GM21367 (cell line): Measurements from ENCODE around the gene NEK6.

Source experiments
- ATAC-seq: cut with Tn5 transposase; IDR thresholded peaks from one replicate; pipeline ENCODE4 v1.9.1; 2021; ENCODE audit not compliant: unreplicated experiment

Gene NEK6

GRCh38 chr9:124313940-124314339 is 56.2 kb downstream of the NEK6 start:
- ATAC-seq, result no peak

GRCh38 chr9:124315882-124316281 is 58.1 kb downstream of the NEK6 start:
- no peak for ATAC-seq

GRCh38 chr9:124320062-124320973 is 62.6 kb downstream of the NEK6 start:
- ATAC-seq, result no peak

DNA sequence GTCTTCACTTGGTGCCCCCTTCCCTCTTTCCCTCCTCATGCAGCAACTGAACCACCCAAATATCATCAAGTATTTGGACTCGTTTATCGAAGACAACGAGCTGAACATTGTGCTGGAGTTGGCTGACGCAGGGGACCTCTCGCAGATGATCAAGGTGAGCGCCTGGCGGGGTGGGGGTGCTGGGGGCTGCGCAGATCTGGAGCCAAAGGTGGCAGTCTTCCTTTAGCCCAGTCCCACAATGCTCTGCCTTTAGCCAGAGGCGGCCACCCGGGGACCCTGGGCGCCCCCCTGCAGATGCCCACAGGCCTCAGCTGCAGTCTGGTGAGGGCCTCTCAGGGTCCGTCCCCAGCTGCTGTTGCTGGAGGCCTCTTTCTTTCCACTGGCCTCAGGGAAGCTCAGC is 63.7 kb downstream of the NEK6 start:
- ATAC-seq, result no peak

DNA sequence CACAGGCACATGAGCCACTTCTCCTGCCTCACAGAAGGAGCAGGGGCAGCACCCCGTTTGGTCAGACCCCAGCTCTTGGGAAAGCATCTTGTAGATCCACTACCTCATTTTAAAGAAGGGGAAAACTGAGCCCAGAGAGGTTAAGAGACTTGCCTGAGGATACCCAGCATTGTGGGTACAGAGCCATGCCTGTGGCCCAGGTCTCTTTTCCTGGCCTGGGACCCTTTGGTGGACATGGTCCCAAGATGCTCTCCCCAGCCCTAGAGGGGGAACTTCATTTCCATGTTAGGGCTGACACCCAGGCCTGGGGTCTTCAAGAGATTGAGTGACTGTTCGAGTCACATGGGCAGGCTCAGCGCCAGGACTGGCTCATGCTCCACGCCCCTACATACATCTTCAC is 64.2 kb downstream of the NEK6 start:
- ATAC-seq, result no peak

DNA sequence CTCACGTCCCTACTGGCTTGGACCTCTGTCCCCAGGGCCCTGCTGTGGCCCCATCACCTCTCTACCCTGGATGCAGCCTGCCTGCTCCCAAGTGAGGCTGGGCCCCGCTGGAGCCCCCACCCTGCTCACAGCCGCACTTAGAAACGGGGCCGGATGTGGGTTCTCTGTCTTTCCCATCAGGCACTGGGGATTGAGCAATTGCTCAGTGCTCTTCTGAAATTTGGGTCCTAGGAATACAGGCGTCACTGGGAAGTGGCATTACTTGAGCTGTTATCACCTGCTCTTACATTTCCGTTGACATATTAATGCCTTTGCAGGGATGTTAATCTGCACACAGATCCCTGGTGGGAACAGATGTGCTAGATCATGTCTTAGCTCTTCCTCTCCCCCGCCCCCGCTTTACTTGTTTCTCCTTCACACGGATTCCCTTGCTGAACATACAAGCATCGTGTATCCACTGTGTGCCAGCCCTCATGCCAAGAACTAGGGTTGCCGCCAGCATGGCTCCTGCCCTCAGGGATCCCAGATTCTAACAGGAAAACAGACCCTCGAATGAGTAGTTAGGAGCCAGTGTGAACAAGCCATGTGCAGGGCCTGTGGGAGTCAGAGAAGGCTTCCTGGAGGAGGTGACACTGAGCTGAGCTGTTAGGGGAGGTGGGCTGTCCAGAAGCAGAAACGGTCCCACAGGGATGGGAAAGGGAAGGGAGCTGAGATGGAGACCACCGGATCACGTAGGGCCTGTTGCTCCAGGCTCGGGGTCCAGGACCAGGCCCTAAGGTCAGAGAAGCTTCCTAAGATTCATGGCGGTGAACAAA is 65.1 kb downstream of the NEK6 start:
- ATAC-seq, result no peak

GRCh38 chr9:124323904-124324303 is 66.2 kb downstream of the NEK6 start:
- no peak for ATAC-seq

DNA sequence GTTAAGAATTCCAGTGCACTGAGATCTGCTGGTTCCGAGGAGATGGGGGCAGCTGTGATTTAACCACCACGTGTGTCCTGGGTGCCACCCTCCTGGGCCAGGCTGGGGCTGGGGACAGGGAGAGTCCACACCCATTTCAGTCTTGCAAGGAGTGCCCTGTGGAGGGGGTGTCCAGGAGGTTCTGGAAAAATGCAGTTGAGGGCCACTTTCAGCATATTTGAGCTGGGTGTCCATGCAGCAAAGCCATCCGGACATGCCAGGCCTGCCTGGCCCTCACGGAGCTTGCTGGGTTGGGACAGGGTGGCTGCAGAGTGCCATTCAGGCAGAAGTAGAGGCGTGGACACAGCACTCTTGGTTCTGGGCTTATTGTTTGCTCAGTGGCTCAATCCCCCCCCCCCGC is 68.1 kb downstream of the NEK6 start:
- no peak for ATAC-seq

DNA sequence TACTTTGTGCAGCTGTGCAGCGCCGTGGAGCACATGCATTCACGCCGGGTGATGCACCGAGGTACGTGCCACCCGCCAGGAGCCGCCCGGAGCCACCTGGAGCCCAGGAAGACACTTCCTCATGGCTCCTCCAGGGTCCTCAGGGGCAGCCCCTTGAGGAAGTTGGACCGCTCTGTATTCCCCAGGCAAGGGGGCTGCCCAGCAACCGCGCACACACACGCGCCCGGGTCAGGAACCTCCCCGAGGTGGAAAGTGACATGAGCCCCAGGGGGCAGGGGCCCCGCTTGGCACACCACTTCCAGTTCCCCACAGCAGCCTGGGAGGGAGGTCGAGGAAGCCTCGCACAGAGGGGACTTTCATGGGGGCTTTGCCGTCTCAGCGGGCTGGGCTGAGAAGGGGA is 68.6 kb downstream of the NEK6 start:
- ATAC-seq, result no peak

GRCh38 chr9:124327491-124327890 is 69.7 kb downstream of the NEK6 start:
- ATAC-seq, result no peak

- ATAC-seq, result no peak
These were observed 70.5 kb downstream of the NEK6 start for GRCh38 chr9:124328285-124328684.

GRCh38 chr9:124329206-124329792 is 71.5 kb downstream of the NEK6 start:
- no peak for ATAC-seq

DNA sequence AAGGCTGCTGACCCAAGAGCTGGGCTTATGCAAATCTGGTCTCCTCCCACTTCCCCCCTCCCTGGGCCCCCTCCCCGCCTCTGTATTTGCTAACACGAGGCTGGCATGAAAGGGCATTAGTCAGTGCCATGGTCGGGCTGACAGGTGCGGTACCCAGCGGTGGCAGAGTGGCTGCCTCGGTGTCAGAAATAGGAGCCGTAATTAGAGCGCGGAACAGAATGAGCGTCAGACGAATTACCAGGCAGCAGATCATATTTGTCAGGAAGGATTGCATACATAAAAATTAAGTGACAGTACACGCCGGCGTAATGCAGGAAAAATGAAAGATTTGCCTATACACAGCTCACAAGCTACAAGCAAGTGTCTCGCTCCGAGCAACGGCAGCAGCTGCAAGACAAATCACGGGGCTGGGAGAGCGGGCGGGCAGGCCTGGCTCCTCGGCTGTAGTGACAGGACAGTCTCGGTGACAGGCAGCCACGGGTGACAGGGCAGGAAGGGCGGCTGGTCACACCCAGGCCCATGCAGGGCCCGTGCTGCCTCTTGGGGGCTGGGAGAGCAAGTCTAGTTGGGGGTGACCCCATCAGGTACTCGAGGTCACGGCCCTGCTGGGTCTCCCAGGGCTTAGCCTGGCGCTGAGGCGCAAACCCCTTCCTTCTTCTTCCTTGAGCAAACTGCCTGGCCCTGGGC is 72.4 kb downstream of the NEK6 start:
- ATAC-seq, result no peak

DNA sequence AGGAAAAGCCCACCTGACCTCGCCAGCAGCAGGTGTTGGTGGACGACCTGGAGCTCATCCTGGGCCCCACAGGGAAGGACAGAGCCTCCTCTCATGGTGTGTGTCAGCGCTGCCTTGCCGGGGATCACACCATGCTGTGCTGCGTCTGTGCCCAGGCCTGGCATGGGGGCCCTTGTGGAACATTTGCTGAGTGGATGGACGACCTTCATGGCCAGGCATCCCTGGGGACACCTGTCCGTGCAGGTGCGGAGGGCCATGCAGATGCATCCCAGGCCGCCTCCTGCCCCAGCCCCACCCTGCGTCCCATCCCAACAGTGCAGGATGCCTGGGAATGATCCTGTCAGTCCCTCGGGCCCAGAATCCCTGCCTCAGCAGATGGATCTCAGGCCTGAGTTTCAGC is 73.8 kb downstream of the NEK6 start:
- ATAC-seq, result no peak

- ATAC-seq, result no peak
These were observed 74.8 kb downstream of the NEK6 start for GRCh38 chr9:124332361-124333202.

DNA sequence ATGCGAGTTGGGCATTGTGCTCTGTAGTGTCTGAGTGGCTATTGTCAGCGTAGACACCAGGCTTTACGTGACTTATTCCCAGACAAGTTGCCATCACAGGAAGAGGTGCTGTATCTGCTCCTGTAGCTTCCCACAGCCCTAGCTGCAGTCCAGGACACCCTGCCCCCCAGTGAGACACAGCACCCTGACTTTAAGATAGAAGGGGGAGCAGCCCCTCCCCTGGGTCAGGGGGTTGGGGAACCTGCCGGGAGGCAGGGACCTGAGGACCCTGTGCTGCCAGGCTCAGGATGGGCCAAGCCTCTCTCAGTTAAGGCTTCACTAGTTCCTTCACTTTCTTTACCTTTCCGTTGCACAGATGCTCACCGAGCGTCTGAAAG is 75.4 kb downstream of the NEK6 start:
- ATAC-seq, result no peak

- ATAC-seq, result no peak
These were observed 77.0 kb downstream of the NEK6 start for GRCh38 chr9:124334568-124335319.

- no peak for ATAC-seq
These were observed 77.6 kb downstream of the NEK6 start for GRCh38 chr9:124335320-124335707.

DNA sequence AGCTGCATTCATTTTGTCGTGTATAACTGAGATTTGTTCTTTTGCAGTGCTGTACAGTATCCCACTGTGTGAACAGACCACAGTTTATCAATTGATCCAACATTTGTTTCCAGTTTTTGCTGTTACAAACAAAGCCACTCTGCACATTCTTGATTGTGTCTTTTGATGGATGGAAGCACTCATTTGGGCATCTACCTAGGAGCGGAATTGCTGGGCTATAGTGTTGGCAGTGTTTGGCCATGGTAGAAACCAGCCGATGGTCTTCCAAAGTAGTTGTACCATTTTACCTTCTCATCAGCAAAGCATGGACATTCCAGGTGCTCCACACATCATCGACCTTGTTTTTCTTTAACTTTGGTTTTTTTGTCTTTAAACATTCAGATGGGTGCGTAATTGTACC is 79.8 kb downstream of the NEK6 start:
- ATAC-seq, result no peak
